Type B pancreatic cell (in vitro differentiated cells): ENCODE measurements around the gene MRPL17. TPM values are rescaled to one million over a fixed set of nuclear protein-coding genes. Genes with fewer than 3 reads are reported as not detected.

Experiments
- DNase-seq: peaks from one replicate; pipeline ENCODE4 v3.0.0; 2021; ENCODE audit warnings: mixed read lengths; ENCODE audit not compliant: unreplicated experiment; ENCODE audit errors: extremely low spot score
- H3K27ac Mint-ChIP-seq: 2 replicates; pipeline ENCODE4 v1.8.0; 2021; ENCODE audit warnings: mild to moderate bottlenecking, mixed read lengths
- H3K27me3 Mint-ChIP-seq: 2 replicates; pipeline ENCODE4 v1.8.0; 2021; ENCODE audit warnings: mixed read lengths
- H3K36me3 Mint-ChIP-seq: 2 replicates; pipeline ENCODE4 v1.8.0; 2021; ENCODE audit warnings: mixed read lengths
- H3K4me1 Mint-ChIP-seq: one replicate; pipeline ENCODE4 v1.8.0; 2021; ENCODE audit warnings: mixed read lengths; ENCODE audit not compliant: unreplicated experiment
- H3K4me3 Mint-ChIP-seq: 2 replicates; pipeline ENCODE4 v1.8.0; 2021; ENCODE audit warnings: mild to moderate bottlenecking, mixed read lengths
- H3K9me3 Mint-ChIP-seq: 2 replicates; pipeline ENCODE4 v1.8.0; 2021; ENCODE audit warnings: mixed read lengths
- CTCF ChIP-seq: fragments of 200-600 bp; sonication (generic); conservative IDR thresholded peaks from 2 replicates; pipeline ENCODE4 v1.5.0; 2021; ENCODE audit warnings: antibody characterized with exemption, mild to moderate bottlenecking
- total RNA-seq: library from RNA; stranded (reverse); gene quantifications from 2 replicates; pipeline ENCODE4 v1.2.1, GENCODE V29; 2021; ENCODE audit warnings: low replicate concordance

MRPL17 gene
- total RNA-seq, 1 donor from 2014 or later = 46.6 TPM

GRCh38 chr11:6652182-6652581, 31.0 kb downstream of the MRPL17 start:
- no peak for TF ChIP-seq CTCF
- H3K4me3 Mint-ChIP-seq = no peak overlapping the region
- no peak for DNase-seq
- no peak overlapping the region for H3K27ac Mint-ChIP-seq
- no peaks in the 10 kb centered on the region for H3K9me3 Mint-ChIP-seq
- no peaks in the 10 kb centered on the region for H3K36me3 Mint-ChIP-seq
- H3K27me3 Mint-ChIP-seq = peaks cover 13% of the 10 kb centered on the region
- H3K4me1 Mint-ChIP-seq = peaks cover 8% of the 10 kb centered on the region

GRCh38 chr11:6650980-6651379, 32.2 kb downstream of the MRPL17 start:
- Mint-ChIP-seq H3K27me3 (peaks cover 1% of the 10 kb centered on the region), H3K4me3 (no peak overlapping the region), H3K9me3 (no peaks in the 10 kb centered on the region), H3K27ac (no peak overlapping the region), H3K36me3 (no peaks in the 10 kb centered on the region), H3K4me1 (no peaks in the 10 kb centered on the region)
- no peak for DNase-seq
- no peak for TF ChIP-seq CTCF

- Mint-ChIP-seq H3K27ac (no peak overlapping the region), H3K9me3 (no peaks in the 10 kb centered on the region)
Observed at GRCh38 chr11:6650104-6650503, 33.0 kb downstream of the MRPL17 start.

GRCh38 chr11:6648501-6648900, 34.6 kb downstream of the MRPL17 start:
- TF ChIP-seq CTCF = no peak
- no peaks in the 10 kb centered on the region for H3K9me3 Mint-ChIP-seq

More at GRCh38 chr11:6650104-6650503, 33.0 kb downstream of the MRPL17 start:
- Mint-ChIP-seq H3K27me3 (no peaks in the 10 kb centered on the region), H3K4me1 (no peaks in the 10 kb centered on the region), H3K36me3 (no peaks in the 10 kb centered on the region), H3K4me3 (no peak overlapping the region)
- no peak for TF ChIP-seq CTCF
- no peak for DNase-seq

GRCh38 chr11:6647836-6648235, 35.3 kb downstream of the MRPL17 start:
- Mint-ChIP-seq H3K4me3 (no peak overlapping the region), H3K4me1 (no peaks in the 10 kb centered on the region), H3K27ac (no peak overlapping the region), H3K9me3 (no peaks in the 10 kb centered on the region), H3K27me3 (no peaks in the 10 kb centered on the region), H3K36me3 (no peaks in the 10 kb centered on the region)
- no peak for DNase-seq
- no peak for TF ChIP-seq CTCF

More at GRCh38 chr11:6648501-6648900, 34.6 kb downstream of the MRPL17 start:
- H3K27me3 Mint-ChIP-seq = no peaks in the 10 kb centered on the region
- no peak overlapping the region for H3K27ac Mint-ChIP-seq
- no peaks in the 10 kb centered on the region for H3K36me3 Mint-ChIP-seq
- H3K4me1 Mint-ChIP-seq = no peaks in the 10 kb centered on the region
- no peak overlapping the region for H3K4me3 Mint-ChIP-seq
- DNase-seq = no peak
